Adipocyte (in vitro differentiated cells): ENCODE measurements around the gene PROX1.

Source experiments
- DNase-seq: peaks from one replicate; pipeline ENCODE4 v3.0.0-alpha.2; 2015; ENCODE audit warnings: low read depth
- H3K27me3 ChIP-seq: replicated peaks from 2 replicates; pipeline ENCODE4 v1.7.0; 2013; ENCODE audit warnings: mild to moderate bottlenecking, low read length, moderate library complexity; ENCODE audit not compliant: control insufficient read depth, insufficient read depth
- H3K36me3 ChIP-seq: 2 replicates; pipeline ENCODE4 v1.7.0; 2013; ENCODE audit warnings: low read length, mild to moderate bottlenecking, moderate library complexity; ENCODE audit not compliant: control insufficient read depth, insufficient read depth, severe bottlenecking
- H3K4me1 ChIP-seq: 2 replicates; pipeline ENCODE4 v1.7.0; 2013; ENCODE audit warnings: mild to moderate bottlenecking, low read length, moderate library complexity; ENCODE audit not compliant: control insufficient read depth, insufficient read depth
- H3K4me3 ChIP-seq: 2 replicates; pipeline ENCODE4 v1.7.0; 2013; ENCODE audit warnings: mild to moderate bottlenecking, low read length, moderate library complexity
- H3K9ac ChIP-seq: 2 replicates; pipeline ENCODE4 v1.7.0; 2013; ENCODE audit warnings: mild to moderate bottlenecking, low read length, moderate library complexity
- H3K9me3 ChIP-seq: 2 replicates; pipeline ENCODE4 v1.7.0; 2013; ENCODE audit warnings: mild to moderate bottlenecking, low read length, moderate library complexity; ENCODE audit not compliant: control insufficient read depth

PROX1 gene

DNA sequence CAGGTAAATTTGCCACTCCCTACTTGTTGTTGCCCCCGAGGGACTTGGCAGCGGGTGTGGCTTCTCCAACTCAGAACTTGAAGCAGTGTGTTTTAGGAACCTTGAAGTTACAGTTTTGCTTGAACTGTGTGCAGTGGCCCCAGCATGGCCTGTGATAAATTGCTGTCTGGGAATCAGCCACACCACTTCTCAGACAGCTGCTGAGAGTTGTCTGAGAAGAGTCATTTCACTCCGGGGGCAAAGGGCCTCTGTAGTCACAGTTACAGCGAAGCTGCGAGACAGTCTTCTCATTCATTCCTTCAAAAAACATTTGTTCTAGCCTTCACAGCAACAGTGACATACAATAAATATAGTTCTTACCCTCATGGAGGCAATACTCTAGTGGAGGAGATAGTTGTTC is 70.3 kb downstream of the PROX1 start:
- Histone ChIP-seq H3K9ac (no peak overlapping the region), H3K4me1 (no peaks in the 10 kb centered on the region), H3K4me3 (no peak overlapping the region), H3K36me3 (no peaks in the 10 kb centered on the region), H3K9me3 (no peaks in the 10 kb centered on the region), H3K27me3 (peaks cover 5% of the 10 kb centered on the region)
- no peak for DNase-seq

- Histone ChIP-seq H3K9me3 (no peaks in the 10 kb centered on the region), H3K9ac (no peak overlapping the region), H3K27me3 (peaks cover 22% of the 10 kb centered on the region), H3K4me1 (no peaks in the 10 kb centered on the region), H3K36me3 (no peaks in the 10 kb centered on the region), H3K4me3 (no peak overlapping the region)
- no peak for DNase-seq
Measured at GRCh38 chr1:214066190-214066589, 78.4 kb downstream of the PROX1 start.

DNA sequence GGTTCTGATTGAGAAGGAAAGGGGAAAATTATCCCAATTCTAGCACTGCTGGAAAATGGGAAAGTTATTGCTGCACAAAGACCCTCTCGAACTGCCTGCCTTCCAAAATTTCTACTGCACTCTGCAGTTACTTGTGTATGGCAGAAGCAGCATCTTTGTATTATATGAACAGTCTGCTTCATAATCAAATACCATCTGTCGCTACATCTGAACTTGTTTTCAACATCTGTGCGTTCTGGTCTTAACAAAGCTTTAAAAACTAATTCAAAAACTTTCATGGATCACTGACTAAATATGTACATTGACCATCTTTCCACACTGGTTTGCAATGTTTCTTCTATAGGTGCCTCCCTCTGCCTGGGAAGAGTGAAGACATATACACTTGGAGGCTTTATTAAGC is 79.2 kb downstream of the PROX1 start:
- no peak for DNase-seq
- no peak overlapping the region for H3K4me3 ChIP-seq
- H3K36me3 ChIP-seq = no peaks in the 10 kb centered on the region
- no peaks in the 10 kb centered on the region for H3K9me3 ChIP-seq
- H3K27me3 ChIP-seq = peaks cover 30% of the 10 kb centered on the region
- H3K4me1 ChIP-seq = no peaks in the 10 kb centered on the region
- no peak overlapping the region for H3K9ac ChIP-seq

DNA sequence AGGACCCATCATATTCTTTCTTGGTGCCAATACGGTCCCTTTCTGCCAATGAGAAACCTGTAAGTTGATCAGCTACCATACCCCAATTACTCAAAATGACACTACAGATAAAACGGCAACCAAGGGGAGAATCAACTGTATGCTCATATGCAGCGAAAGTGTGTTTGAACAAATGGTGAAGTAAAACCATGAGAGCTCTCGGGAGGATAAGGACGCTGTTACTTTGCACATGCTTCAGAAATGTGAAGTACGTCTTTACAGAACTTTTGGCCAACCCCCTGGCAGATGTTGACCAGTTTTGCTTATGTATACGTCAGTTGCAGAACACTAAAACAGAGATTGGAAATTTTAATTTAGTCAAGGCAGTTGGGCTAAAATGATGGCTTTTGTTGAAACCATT is 79.6 kb downstream of the PROX1 start:
- Histone ChIP-seq H3K4me1 (no peaks in the 10 kb centered on the region), H3K27me3 (peaks cover 33% of the 10 kb centered on the region)
- no peak for DNase-seq

GRCh38 chr1:214067853-214068703 is 80.3 kb downstream of the PROX1 start:
- no peak overlapping the region for H3K9ac ChIP-seq
- H3K27me3 ChIP-seq = peaks cover 40% of the 10 kb centered on the region
- H3K4me3 ChIP-seq = no peak overlapping the region
- DNase-seq = no peak
- H3K4me1 ChIP-seq = no peaks in the 10 kb centered on the region
- no peaks in the 10 kb centered on the region for H3K36me3 ChIP-seq
- no peaks in the 10 kb centered on the region for H3K9me3 ChIP-seq

More for the DNA sequence above, 79.6 kb downstream of the PROX1 start:
- no peak overlapping the region for H3K4me3 ChIP-seq
- no peaks in the 10 kb centered on the region for H3K36me3 ChIP-seq
- H3K9me3 ChIP-seq = no peaks in the 10 kb centered on the region
- H3K9ac ChIP-seq = no peak overlapping the region

- no peaks in the 10 kb centered on the region for H3K36me3 ChIP-seq
- peaks cover 40% of the 10 kb centered on the region for H3K27me3 ChIP-seq
- no peak for DNase-seq
- no peak overlapping the region for H3K4me3 ChIP-seq
- no peaks in the 10 kb centered on the region for H3K4me1 ChIP-seq
- peaks cover 3% of the 10 kb centered on the region for H3K9me3 ChIP-seq
- no peak overlapping the region for H3K9ac ChIP-seq
Measured at GRCh38 chr1:214068979-214069378, 81.2 kb downstream of the PROX1 start.

DNA sequence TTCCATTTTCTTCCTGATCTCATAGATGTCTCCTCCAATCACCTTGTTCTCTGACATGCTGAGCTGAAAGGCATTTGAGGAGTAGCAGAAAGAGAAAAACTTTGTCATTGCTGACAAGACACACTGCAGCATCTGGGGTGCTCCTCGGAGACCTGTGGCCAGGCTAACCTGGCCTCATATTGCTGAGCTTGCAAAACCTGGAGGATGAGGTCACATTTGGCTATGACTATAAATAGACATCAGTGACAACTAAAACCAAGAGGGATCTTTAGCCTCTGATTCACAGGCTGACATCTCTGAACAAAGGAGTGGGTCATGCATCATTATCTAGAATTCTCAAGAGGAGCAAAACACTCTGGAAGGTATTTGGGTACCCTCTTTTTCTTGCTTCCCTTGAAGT is 83.7 kb downstream of the PROX1 start:
- H3K4me1 ChIP-seq = no peaks in the 10 kb centered on the region
- H3K36me3 ChIP-seq = no peaks in the 10 kb centered on the region
- H3K9ac ChIP-seq = no peak overlapping the region
- no peak overlapping the region for H3K4me3 ChIP-seq
- H3K9me3 ChIP-seq = peaks cover 3% of the 10 kb centered on the region
- no peak for DNase-seq
- peaks cover 25% of the 10 kb centered on the region for H3K27me3 ChIP-seq

GRCh38 chr1:214072426-214073157 is 84.8 kb downstream of the PROX1 start:
- Histone ChIP-seq H3K27me3 (peaks cover 32% of the 10 kb centered on the region), H3K4me3 (no peak overlapping the region), H3K9ac (no peak overlapping the region), H3K4me1 (no peaks in the 10 kb centered on the region), H3K9me3 (peaks cover 3% of the 10 kb centered on the region), H3K36me3 (no peaks in the 10 kb centered on the region)
- DNase-seq = no peak

DNA sequence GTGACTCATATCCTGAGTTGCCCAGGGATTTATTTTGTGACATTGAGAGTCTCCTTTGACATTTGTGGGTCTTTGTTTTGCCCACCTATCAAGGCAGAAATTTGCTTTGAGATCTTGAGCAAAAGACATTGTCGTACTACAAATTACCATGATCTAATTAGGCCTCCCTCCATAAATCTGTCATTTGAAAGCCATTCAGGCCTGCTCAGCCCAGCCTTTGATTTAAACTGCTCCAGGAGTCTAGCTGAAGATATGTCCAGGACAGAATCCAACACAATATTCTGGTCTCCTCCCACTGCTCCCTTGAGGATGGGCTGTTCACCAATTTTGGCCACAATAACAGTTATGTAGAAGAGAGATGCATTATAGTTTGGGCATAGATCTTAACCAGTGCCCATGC is 86.7 kb downstream of the PROX1 start:
- Histone ChIP-seq H3K36me3 (no peaks in the 10 kb centered on the region), H3K27me3 (peaks cover 38% of the 10 kb centered on the region), H3K9ac (no peak overlapping the region), H3K4me1 (no peaks in the 10 kb centered on the region), H3K9me3 (peaks cover 3% of the 10 kb centered on the region), H3K4me3 (no peak overlapping the region)
- no peak for DNase-seq

DNA sequence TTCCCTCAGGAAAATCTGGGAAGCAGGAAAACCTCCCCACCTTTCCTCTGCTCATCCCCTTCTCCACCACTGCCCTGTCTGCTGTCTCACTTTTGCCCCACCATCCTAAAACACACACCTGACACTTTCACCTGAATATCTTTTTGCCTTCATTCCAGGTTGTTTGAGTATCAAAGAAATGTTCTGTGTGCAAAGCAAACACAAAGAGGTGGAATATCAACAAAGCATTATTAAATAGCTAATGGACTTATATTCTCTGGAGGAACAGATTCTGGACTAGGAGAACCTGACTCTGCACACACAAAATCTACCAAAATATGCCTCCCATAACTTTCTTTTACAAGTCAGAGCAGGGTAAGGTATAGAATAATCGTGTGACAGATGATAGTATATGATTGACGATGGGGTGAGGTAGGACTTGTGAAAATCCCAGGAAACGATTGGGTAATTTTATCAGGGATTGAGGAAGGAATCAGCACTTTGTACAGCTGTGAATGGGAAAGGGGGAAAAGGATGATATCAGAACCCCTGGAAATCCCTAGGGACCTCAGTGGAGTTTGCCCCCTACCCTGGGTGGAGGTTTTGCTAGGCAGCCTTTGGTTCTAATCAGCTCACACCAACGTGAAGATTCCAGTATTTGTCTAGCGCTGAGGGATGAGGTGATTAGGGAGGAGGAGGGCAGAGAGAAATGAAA is 87.7 kb downstream of the PROX1 start:
- no peak for DNase-seq
- Histone ChIP-seq H3K4me1 (no peaks in the 10 kb centered on the region), H3K27me3 (peaks cover 38% of the 10 kb centered on the region), H3K4me3 (no peak overlapping the region), H3K36me3 (no peaks in the 10 kb centered on the region), H3K9ac (no peak overlapping the region), H3K9me3 (peaks cover 3% of the 10 kb centered on the region)

DNA sequence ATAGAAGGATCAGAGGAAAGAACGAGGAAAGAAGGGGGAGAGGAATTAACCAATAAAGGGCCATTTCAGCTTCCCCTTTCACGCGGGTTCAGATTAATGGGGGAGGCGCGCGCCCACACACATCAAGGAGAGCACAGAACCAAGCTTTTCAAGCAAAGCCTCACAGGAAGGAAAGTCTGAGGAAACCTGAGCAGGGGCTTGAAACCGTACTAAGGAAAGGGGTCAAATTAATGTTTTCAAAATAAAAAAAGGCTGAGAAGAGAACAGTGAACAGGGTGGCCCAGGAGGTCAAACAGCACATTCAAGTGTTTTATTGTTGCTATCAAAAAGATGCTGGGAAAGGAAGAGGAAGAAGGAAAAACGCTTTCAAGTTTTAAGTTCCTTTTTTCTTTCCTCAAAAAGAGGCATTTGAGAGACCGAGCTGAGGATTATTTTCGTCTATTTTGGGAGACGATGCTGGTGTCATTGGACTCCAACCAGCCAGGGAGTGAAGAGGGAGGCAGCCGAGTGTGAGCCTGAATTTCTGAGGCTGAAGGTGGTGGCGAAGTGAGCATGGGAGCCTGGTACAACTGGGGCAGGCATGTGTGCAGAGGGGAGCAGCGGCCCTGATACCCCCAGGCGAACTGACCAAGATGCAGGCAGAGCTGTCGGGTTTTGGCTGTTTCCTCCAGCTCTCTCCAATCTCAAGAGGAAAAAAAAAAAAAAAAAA is 88.4 kb downstream of the PROX1 start:
- peaks cover 3% of the 10 kb centered on the region for H3K9me3 ChIP-seq
- no peak overlapping the region for H3K9ac ChIP-seq
- DNase-seq = no peak
- H3K27me3 ChIP-seq = peaks cover 34% of the 10 kb centered on the region
- no peaks in the 10 kb centered on the region for H3K36me3 ChIP-seq
- H3K4me3 ChIP-seq = no peak overlapping the region
- H3K4me1 ChIP-seq = no peaks in the 10 kb centered on the region
